ENCODE results near the gene KRTAP13-4.

The KRTAP13-4 gene

GRCh38 chr21:30479259-30479658, 49.2 kb downstream of the KRTAP13-4 start:
- DNase-seq: no peak
- in situ Hi-C loops (cut with HindIII; ENCODE audit: low pct_ligation_motif_present, low pct_unique_long_range_greater_than_20kb, low sequenced_read_pairs): no loop called here

- no peak for DNase-seq
- in situ Hi-C loops (cut with HindIII; ENCODE audit: low pct_ligation_motif_present, low pct_unique_long_range_greater_than_20kb, low sequenced_read_pairs): no loop called here
Observed at GRCh38 chr21:30480145-30480544, 50.1 kb downstream of the KRTAP13-4 start, which contains the start of gene KRTAP19-1. TSS of gene KRTAP19-1 (minus strand) at chr21:30480367. CDS start at chr21:30480317, 50 bp downstream.
